Measurements from ENCODE around the gene SMIM15. TPM values are rescaled to one million over a fixed set of nuclear protein-coding genes. Genes with fewer than 3 reads are reported as not detected.

Gene SMIM15
- total and polyA plus RNA-seq, 4 donors: 27.1 to 50.3 (median 34.4) TPM

GRCh38 chr5:61176631-61177030 lies 14.4 kb upstream of the SMIM15 start:
- WGBS, 2 donors: 83 to 85% methylated on average over 3 of the region's 3 CpGs
- Histone ChIP-seq H3K4me3 (no peak overlapping the region), H3K27ac (ENCODE audit: low read depth in 1 of 2, low read length in 1 of 2) (no peak overlapping the region), H3K9me3 (ENCODE audit: control insufficient read depth in 4 of 4, insufficient read depth in 3 of 4, low read length in 3 of 4) (no peaks in the 10 kb centered on the region), H3K36me3 (ENCODE audit: control insufficient read depth in 4 of 4, insufficient read depth in 4 of 4, low read length in 4 of 4) (no peaks in the 10 kb centered on the region), H3K4me1 (ENCODE audit: control insufficient read depth in 5 of 5, insufficient read depth in 5 of 5, low read length in 5 of 5) (peaks cover 0 to 1% (median 0%) of the 10 kb centered on the region in 5 donors), H3K9ac (ENCODE audit: insufficient read depth in 1 of 2, low read length in 2 of 2) (no peak overlapping the region), H3K27me3 (ENCODE audit: control insufficient read depth in 3 of 3, insufficient read depth in 3 of 3, low read length in 2 of 3) (no peaks in the 10 kb centered on the region)
- ATAC-seq (ENCODE audit: insufficient read depth, low FRiP score) (no peak), DNase-seq (no peak)
- TF ChIP-seq, protein P1, sequence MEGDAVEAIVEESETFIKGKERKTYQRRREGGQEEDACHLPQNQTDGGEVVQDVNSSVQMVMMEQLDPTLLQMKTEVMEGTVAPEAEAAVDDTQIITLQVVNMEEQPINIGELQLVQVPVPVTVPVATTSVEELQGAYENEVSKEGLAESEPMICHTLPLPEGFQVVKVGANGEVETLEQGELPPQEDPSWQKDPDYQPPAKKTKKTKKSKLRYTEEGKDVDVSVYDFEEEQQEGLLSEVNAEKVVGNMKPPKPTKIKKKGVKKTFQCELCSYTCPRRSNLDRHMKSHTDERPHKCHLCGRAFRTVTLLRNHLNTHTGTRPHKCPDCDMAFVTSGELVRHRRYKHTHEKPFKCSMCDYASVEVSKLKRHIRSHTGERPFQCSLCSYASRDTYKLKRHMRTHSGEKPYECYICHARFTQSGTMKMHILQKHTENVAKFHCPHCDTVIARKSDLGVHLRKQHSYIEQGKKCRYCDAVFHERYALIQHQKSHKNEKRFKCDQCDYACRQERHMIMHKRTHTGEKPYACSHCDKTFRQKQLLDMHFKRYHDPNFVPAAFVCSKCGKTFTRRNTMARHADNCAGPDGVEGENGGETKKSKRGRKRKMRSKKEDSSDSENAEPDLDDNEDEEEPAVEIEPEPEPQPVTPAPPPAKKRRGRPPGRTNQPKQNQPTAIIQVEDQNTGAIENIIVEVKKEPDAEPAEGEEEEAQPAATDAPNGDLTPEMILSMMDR (IDR thresholded peaks at IDR 0.05; ENCODE audit: control extremely low read depth, extremely low read depth): no peak

GRCh38 chr5:61171479-61171878 lies 9.2 kb upstream of the SMIM15 start:
- 94 to 95% methylated on average over 1 of the region's 1 CpG for WGBS, 2 donors
- no peak overlapping the region for H3K9ac ChIP-seq (ENCODE audit: insufficient read depth in 1 of 2, low read length in 2 of 2)
- no peak for DNase-seq

DNA sequence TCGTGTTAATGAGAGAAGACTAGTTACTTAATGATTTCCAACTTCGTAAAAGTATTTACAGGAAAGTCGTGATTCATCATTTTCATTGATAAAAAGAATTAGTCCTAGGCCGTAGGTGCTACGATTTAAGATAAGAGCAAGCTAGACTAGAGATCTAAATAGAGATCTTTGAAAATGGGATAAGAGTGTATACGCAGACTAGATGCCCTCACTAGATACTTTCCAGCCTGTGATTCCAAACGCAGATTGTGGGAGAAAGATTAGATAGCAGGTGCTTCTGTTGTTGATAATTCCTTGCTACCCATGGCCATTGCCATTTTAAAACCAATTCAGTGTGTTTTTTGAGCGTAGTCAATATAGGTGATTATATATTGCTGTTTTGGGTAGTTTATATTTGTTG lies 6.7 kb upstream of the SMIM15 start:
- ATAC-seq (ENCODE audit: insufficient read depth, low FRiP score): no peak
- Histone ChIP-seq H3K4me3 (no peak overlapping the region), H3K4me1 (ENCODE audit: control insufficient read depth in 5 of 5, insufficient read depth in 5 of 5, low read length in 5 of 5) (peaks cover 0 to 3% (median 0%) of the 10 kb centered on the region in 5 donors), H3K27me3 (ENCODE audit: control insufficient read depth in 3 of 3, insufficient read depth in 3 of 3, low read length in 2 of 3) (no peaks in the 10 kb centered on the region), H3K9ac (ENCODE audit: insufficient read depth in 1 of 2, low read length in 2 of 2) (no peak overlapping the region), H3K27ac (ENCODE audit: low read depth in 1 of 2, low read length in 1 of 2) (no peak overlapping the region), H3K36me3 (ENCODE audit: control insufficient read depth in 4 of 4, insufficient read depth in 4 of 4, low read length in 4 of 4) (no peaks in the 10 kb centered on the region), H3K9me3 (ENCODE audit: control insufficient read depth in 4 of 4, insufficient read depth in 3 of 4, low read length in 3 of 4) (no peaks in the 10 kb centered on the region)
- DNase-seq: no peak
- TF ChIP-seq, protein P1 (IDR thresholded peaks at IDR 0.05; ENCODE audit: control extremely low read depth, extremely low read depth): no peak
- 92 to 98% methylated on average over 8 of the region's 8 CpGs for WGBS, 2 donors

More at GRCh38 chr5:61171479-61171878, 9.2 kb upstream of the SMIM15 start:
- TF ChIP-seq, protein P1 (IDR thresholded peaks at IDR 0.05; ENCODE audit: control extremely low read depth, extremely low read depth): no peak
- no peaks in the 10 kb centered on the region for H3K4me1 ChIP-seq (ENCODE audit: control insufficient read depth in 5 of 5, insufficient read depth in 5 of 5, low read length in 5 of 5)
- H3K27me3 ChIP-seq (ENCODE audit: control insufficient read depth in 3 of 3, insufficient read depth in 3 of 3, low read length in 2 of 3): no peaks in the 10 kb centered on the region
- H3K4me3 ChIP-seq: no peak overlapping the region
- no peaks in the 10 kb centered on the region for H3K36me3 ChIP-seq (ENCODE audit: control insufficient read depth in 4 of 4, insufficient read depth in 4 of 4, low read length in 4 of 4)
- H3K9me3 ChIP-seq (ENCODE audit: control insufficient read depth in 4 of 4, insufficient read depth in 3 of 4, low read length in 3 of 4): no peaks in the 10 kb centered on the region
- ATAC-seq (ENCODE audit: insufficient read depth, low FRiP score): no peak
- H3K27ac ChIP-seq (ENCODE audit: low read depth in 1 of 2, low read length in 1 of 2): no peak overlapping the region

DNA sequence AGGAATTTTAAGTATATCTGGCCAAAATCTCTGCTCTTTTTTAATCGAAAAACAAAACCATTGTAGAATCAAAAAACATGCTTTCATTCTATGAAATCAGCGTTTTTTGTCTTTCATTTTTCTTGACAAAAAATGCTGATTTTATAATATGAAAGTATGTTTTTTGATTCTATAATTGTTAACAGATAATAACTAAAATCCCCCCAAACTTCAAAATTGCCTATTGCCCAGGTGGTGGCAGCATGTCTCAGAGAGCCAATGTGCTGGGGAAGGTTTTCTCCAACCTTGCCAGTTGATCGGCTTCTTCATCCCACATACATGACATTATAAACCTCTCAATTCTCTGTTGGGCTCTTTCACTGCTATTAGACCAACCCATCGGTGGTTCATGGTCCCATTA lies 5.1 kb upstream of the SMIM15 start:
- Histone ChIP-seq H3K27me3 (ENCODE audit: control insufficient read depth in 3 of 3, insufficient read depth in 3 of 3, low read length in 2 of 3) (no peaks in the 10 kb centered on the region), H3K4me1 (ENCODE audit: control insufficient read depth in 5 of 5, insufficient read depth in 5 of 5, low read length in 5 of 5) (peaks cover 0 to 7% (median 2%) of the 10 kb centered on the region in 5 donors), H3K9ac (ENCODE audit: insufficient read depth in 1 of 2, low read length in 2 of 2) (no peak overlapping the region), H3K27ac (ENCODE audit: low read depth in 1 of 2, low read length in 1 of 2) (no peak overlapping the region), H3K4me3 (no peak overlapping the region), H3K36me3 (ENCODE audit: control insufficient read depth in 4 of 4, insufficient read depth in 4 of 4, low read length in 4 of 4) (no peaks in the 10 kb centered on the region), H3K9me3 (ENCODE audit: control insufficient read depth in 4 of 4, insufficient read depth in 3 of 4, low read length in 3 of 4) (no peaks in the 10 kb centered on the region)
- TF ChIP-seq, protein P1 (IDR thresholded peaks at IDR 0.05; ENCODE audit: control extremely low read depth, extremely low read depth): no peak
- ATAC-seq (ENCODE audit: insufficient read depth, low FRiP score): no peak
- WGBS, 2 donors: 52 to 59% methylated on average over 4 of the region's 4 CpGs
- peak; percentile 29 to 70 (median 56) for DNase-seq

All from lung (tissue), 12 donors.